Measurements from ENCODE around the gene SBSN.

The SBSN gene

DNA sequence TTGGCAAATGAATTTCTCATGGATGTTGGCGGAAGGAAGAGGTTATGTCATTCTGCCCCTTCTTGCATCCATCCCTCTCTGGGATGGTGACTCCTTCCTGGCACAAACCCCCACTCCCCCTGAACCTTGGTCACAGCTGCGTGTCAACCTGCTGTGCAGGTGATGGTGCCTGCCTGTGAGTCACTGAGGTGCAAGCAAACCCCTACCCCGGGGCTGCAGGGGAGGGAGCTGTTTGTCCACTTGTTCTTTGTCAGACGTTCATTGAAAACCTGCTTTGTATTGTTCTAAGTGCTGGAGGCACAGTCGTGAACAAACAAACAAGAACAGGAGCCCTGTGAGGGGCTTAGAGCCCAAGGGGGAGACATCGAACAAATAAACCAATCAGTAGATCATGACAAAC is 3.2 kb upstream of the SBSN start:
- DNase-seq, result no peak

GRCh38 chr19:35529241-35530218 is 1.4 kb upstream of the SBSN start:
- DNase-seq, result no peak

- no peak for DNase-seq
Measured at GRCh38 chr19:35525873-35526272, 2.2 kb downstream of the SBSN start.

GRCh38 chr19:35524181-35524837 is 3.8 kb downstream of the SBSN start:
- DNase-seq, result no peak

- no peak for DNase-seq
Measured at GRCh38 chr19:35522745-35523327, 5.3 kb downstream of the SBSN start.

DNA sequence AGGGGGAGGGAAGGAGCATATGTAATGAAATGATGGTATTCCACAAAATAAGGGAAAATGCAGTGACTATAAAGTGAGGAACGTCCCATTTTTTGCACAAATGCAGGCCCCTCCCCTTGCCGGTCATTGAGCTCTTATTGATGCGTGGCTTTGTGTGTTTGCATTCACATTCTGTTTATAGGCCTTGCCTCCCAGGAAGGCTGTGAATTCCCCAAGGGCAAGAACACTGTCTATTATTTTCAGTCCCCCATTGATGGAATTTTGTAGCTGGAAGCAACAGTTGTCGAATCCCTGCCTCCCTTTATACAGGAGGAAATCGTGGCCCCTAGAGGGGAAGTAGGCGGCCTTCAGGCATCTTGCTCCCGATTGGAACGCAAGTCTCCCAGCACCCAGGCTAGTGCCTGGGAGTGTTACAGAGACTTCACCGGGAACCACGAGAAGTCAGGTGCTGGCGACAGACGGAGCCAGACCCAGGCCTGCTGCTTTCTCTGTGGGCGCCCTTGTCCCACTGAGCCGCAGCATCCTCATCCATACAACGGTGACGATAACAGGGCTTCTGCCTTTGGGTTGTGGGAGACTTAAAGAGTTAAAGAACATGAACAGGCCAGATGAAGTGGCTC is 6.9 kb downstream of the SBSN start:
- no peak for DNase-seq

DNA sequence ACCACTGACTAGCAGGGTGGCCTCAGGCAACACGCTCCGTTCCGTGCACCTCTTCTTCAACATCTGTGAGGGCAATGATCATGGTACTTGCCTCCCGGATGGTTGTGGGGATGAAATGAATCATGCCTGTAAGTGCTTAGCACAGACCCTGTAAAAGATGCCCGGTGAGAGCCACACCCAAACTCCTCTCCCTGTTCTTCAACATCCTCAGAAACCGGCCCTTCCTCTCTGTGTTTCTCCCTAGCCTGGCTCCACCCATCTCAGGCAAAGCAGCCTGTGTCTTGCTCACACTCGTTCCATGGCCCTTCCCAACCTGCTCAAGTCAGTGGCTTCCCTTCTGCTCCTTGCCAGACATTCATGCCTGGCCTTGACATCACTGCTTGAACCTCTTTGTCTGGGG is 8.8 kb downstream of the SBSN start:
- DNase-seq, result no peak

DNA sequence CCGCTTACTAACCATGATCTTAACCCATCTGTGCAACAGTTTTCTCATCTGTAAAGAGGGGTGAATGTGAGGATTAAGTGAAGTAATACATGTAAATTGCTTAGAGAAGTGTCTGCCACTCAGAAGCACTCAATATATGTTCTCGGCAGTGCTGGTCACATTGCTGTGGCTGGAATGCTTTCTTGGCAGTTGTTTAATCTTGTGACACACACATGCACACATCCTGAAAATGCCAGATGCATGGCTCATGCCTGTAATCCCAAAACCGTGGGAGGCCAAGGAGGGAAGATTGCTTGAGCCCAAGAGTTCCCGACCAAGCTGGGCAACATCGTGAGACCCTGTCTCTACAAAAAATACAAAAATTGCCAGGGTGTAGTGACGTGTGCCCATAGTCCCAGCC is 9.8 kb downstream of the SBSN start:
- DNase-seq, result no peak

- no peak for DNase-seq
Measured at GRCh38 chr19:35517342-35517741, 10.8 kb downstream of the SBSN start.

- DNase-seq, result no peak
Measured at GRCh38 chr19:35516310-35516709, 11.8 kb downstream of the SBSN start.

- DNase-seq, result no peak
Measured at GRCh38 chr19:35514282-35514809, 13.8 kb downstream of the SBSN start.

DNA sequence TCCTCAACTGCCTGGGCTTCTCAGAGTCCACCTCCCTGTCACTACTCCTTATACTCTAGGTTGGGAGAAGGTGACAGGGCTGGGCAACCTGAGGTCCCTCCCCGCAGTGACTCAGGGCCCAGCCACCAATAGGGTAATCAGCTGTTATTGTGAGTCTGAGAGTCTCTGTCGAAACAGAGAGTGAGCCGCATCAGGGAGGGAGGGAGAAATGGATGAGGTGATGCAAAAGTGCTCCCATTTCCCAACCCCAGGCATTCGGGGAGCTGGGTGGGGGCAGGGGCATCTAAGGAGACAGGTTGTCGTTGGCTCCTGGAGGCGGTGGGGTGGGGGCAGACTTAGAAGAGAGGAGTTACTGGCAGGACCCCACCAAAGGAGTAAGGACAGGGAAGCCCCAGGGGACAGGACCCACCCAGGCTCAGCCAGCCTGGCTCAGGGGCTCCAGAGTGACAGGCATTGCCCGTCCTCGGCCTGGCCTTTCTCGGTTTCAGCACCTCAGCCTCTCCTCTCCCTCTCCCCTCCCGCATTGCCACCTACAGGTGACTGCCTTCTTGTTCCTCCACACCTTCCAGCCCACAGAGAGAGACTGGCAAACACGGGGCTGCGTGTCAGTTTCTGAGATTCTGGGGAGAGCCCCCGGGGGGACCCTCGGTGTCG is 14.4 kb downstream of the SBSN start, which contains the start of gene DMKN:
TSS of gene DMKN (minus strand) at position 22 of the 654 bp plus-strand sequence. CDS start 174 bp downstream, outside the sequence.
- no peak for DNase-seq

- no peak for DNase-seq
Measured at GRCh38 chr19:35512831-35513627, 15.1 kb downstream of the SBSN start.

DNA sequence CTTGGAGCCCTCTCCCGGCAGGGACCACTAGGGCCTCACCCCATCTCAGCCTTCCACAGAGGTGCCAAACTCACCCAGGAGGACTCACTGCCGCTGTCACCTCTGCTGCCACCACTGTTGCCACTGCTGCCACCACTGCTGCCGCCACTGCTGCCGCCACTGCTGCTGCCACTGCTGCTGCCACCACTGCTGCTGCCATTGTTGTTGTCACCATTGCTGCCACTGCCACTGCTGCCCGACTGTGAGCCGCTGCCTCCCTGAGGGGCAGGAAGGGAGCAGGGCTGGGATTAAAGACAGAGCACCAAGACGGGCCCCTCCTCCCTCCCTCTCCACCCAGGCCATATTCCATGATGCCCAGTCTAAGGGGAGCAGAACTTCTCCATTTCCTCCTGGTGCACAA is 16.8 kb downstream of the SBSN start:
- no peak for DNase-seq

DNA sequence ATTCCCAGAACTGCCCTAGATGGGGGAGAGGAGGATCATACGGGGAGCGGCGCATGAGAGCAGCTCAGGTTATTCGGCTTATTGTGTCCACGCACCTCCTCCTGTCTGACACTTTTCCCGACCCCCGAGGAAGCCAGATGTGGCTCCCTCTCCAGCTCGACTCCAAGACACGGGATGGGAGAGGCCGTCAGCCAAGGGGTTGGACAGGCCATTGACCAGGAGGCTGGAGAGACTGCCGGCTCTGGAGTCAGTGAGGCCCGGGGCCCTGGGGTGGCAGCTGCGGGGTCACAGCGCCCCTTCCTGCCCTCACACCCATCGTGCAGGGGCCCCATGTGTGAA is 17.5 kb downstream of the SBSN start:
- DNase-seq, result no peak

GRCh38 chr19:35509861-35510625 is 18.1 kb downstream of the SBSN start:
- peak; percentile 91 for DNase-seq

DNA sequence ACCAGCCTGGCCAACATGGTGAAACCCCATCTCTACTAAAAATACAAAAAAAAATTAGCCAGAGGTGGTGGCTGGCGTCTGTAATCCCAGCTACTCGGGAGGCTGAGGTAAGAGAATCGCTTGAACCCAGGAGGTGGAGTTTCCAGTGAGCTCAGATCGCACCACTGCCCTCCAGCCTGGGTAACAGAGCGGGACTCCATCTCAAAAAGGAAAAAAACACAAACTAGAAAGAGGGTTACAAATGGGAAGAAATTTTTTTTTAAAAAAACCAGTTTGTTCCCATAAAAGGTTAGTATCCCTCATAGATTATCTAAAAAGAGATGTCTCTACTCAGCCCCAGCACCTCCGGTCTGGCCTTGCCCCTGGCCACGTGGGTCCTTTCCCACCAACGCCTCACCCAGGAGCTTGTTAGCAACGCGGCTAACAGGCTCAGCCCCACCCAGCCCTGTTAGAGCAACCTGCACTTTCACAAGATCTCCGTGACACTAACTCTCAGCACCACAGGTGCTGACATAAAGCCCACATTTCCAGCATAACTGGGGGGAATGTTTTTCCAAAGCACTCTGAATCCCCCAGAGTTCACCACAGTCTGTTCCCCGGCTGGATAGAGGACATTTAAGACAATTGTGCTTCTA is 19.0 kb downstream of the SBSN start:
- DNase-seq, result peak; percentile 60

- no peak for DNase-seq
Measured at GRCh38 chr19:35508129-35508528, 20.0 kb downstream of the SBSN start.

DNA sequence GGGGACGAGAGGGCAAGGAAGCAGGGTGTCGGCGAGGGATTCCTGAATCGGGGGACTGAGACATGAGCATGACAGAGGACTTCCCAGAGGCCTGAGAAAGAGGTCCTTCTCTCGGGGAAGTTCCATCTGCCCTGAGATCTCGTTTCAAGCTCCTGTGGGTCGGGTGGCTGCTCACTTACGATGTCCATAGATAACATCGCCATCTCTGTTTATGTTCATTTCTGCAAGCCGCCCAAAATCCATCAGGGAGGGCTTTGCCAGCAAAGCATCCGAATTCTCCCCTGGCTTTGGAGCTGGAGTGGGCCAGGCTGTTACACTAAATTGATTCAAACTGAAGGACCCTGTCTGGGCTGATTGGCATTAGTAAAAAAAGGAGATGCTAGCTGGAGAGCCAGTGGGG is 20.6 kb downstream of the SBSN start:
- DNase-seq, result no peak

DNA sequence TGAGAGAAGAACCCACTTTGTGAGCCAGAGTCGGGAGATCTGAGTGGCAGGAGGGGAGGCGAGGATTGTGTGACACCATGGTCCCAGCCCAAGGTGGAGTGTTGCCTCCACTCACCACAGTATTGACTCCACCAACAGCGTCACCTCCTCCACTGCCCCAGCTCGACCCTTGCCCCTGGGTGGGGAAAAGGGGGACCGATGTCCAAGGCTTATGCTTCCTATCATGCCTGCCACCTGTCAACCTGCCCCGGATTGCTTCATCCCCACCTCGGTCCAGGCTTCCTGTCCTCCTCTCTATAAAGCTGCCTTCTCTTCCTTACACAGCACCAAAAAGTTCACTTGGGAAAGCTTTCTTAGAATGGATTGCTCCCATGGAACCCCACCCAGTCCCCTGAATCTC is 22.1 kb downstream of the SBSN start:
- no peak for DNase-seq

Data from stimulated activated CD8-positive, alpha-beta memory T cell treated with anti-CD3 and anti-CD28 coated beads, Interleukin-4, amount 100 ng/mL, for 48 hours (primary cell).